ENCODE data around the gene CST9. TPM values are rescaled to one million over a fixed set of nuclear protein-coding genes. Genes with fewer than 3 reads are reported as not detected.

CST9 gene
- total RNA-seq, 1 donor from 2014 or later, result not detected

DNA sequence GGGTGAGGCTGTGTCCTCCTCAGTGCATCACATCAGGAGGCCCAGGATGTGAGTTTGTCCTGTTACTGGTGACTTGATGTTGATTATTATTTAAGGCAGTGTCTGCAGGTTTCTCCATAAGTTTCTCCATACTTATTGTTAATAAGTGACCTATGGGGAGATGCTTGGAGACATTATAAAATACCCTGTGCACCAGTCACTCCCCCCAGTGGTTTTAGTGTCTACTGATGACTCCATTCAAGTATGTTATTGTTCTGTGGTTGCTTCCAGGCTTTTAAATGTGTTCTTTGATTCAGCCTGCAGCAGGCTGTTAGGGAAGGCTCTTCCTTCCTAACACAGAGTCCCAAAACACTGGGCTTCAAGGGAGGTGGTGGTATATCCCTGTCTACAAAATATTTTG is 46.7 kb upstream of the CST9 start:
- DNase-seq (ENCODE audit: low read depth), result peak; percentile 62
- Histone ChIP-seq H3K36me3 (ENCODE audit: control insufficient read depth, insufficient read depth, low read length) (no peaks in the 10 kb centered on the region), H3K4me3 (ENCODE audit: low read depth, low read length) (no peak overlapping the region), H3K27me3 (ENCODE audit: control insufficient read depth, insufficient read depth, low read length) (no peaks in the 10 kb centered on the region)
- peak; percentile 10 for TF ChIP-seq CTCF (IDR thresholded peaks at IDR 0.05; ENCODE audit: insufficient read depth, low read length, poor library complexity, severe bottlenecking)

GRCh38 chr20:23651117-23651516 is 45.4 kb upstream of the CST9 start:
- Histone ChIP-seq H3K36me3 (ENCODE audit: control insufficient read depth, insufficient read depth, low read length) (no peaks in the 10 kb centered on the region), H3K4me3 (ENCODE audit: low read depth, low read length) (no peak overlapping the region), H3K27me3 (ENCODE audit: control insufficient read depth, insufficient read depth, low read length) (no peaks in the 10 kb centered on the region)
- DNase-seq (ENCODE audit: low read depth), result no peak
- no peak for TF ChIP-seq CTCF (IDR thresholded peaks at IDR 0.05; ENCODE audit: insufficient read depth, low read length, poor library complexity, severe bottlenecking)

DNA sequence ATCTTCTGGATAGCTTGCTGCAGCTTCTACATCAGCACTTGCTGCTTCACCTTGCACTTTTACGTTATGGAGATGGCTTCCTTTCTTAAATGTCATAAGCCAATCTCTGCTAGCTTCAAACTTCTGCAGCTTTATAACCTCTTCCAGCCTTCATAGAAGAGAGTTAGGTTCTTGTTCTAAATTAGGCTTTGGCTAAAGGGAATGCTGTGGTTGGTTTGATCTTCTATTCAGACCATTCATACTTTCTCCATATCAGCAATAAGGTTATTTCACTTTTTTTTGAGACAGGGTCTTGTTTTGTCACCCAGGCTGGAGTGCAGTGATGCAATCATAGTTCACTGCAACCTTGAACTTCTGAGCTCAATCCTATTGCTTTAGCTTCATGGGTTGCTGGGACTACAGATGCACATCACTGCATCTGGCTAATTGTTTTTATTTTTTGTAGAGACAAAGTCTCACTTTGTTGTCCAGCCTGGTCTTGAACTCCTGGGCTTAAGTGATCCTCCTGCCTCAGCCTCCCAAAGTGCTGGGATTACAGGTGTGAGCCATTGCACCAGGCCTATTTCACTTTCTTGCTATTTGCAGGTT is 44.2 kb upstream of the CST9 start:
- Histone ChIP-seq H3K27me3 (ENCODE audit: control insufficient read depth, insufficient read depth, low read length) (no peaks in the 10 kb centered on the region), H3K4me3 (ENCODE audit: low read depth, low read length) (no peak overlapping the region), H3K36me3 (ENCODE audit: control insufficient read depth, insufficient read depth, low read length) (no peaks in the 10 kb centered on the region)
- TF ChIP-seq CTCF (IDR thresholded peaks at IDR 0.05; ENCODE audit: insufficient read depth, low read length, poor library complexity, severe bottlenecking), result no peak
- DNase-seq (ENCODE audit: low read depth), result no peak

DNA sequence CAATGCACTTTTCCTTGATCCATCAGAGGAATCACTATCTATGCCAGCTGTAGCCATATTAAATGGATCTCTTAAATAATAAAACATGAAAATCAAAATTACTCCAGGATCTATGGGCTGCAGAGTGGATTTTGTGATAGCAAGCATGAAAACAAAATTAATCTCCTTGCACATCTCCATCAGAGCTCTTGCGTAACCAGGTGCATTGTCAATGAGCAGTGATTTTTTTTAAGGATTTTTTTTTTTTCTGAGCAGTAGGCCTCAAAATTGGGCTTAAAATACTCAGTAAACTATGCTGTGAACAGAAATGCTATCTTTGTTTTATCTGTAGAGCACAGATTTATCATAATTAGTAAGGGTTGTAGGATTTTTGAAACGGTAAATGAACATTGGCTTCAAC is 43.5 kb upstream of the CST9 start:
- H3K4me3 ChIP-seq (ENCODE audit: low read depth, low read length), result no peak overlapping the region
- DNase-seq (ENCODE audit: low read depth), result no peak
- no peak for TF ChIP-seq CTCF (IDR thresholded peaks at IDR 0.05; ENCODE audit: insufficient read depth, low read length, poor library complexity, severe bottlenecking)

GRCh38 chr20:23647346-23647745 is 41.6 kb upstream of the CST9 start:
- no peaks in the 10 kb centered on the region for H3K27me3 ChIP-seq (ENCODE audit: control insufficient read depth, insufficient read depth, low read length)
- no peak overlapping the region for H3K4me3 ChIP-seq (ENCODE audit: low read depth, low read length)
- no peak for TF ChIP-seq CTCF (IDR thresholded peaks at IDR 0.05; ENCODE audit: insufficient read depth, low read length, poor library complexity, severe bottlenecking)
- DNase-seq (ENCODE audit: low read depth), result no peak
- no peaks in the 10 kb centered on the region for H3K36me3 ChIP-seq (ENCODE audit: control insufficient read depth, insufficient read depth, low read length)

More for the DNA sequence above, 43.5 kb upstream of the CST9 start:
- no peaks in the 10 kb centered on the region for H3K36me3 ChIP-seq (ENCODE audit: control insufficient read depth, insufficient read depth, low read length)
- H3K27me3 ChIP-seq (ENCODE audit: control insufficient read depth, insufficient read depth, low read length), result no peaks in the 10 kb centered on the region

All from kidney epithelial cell (primary cell).